SK-N-SH treated with all-trans-retinoic acid at 6 μM for 48 hours (cell line): ENCODE data around the gene SLC4A5.
A peak's percentile ranks its signal among the peaks of the same experiment; 100 is the strongest.

Source experiments
- ATAC-seq: fragments of 200-7000 bp; cut with Tn5 transposase; 3 replicates; pipeline ENCODE4 v1.9.1; 2020; ENCODE audit warnings: mild to moderate bottlenecking, moderate library complexity
- ARNTL ChIP-seq: fragments of 450-650 bp; formaldehyde crosslinking; IDR thresholded peaks from 2 replicates; pipeline ENCODE4 v1.5.0; 2020; ENCODE audit warnings: low read depth, mild to moderate bottlenecking, moderate library complexity, borderline replicate concordance
- BACH2 ChIP-seq: fragments of 250-450 bp; sonication (Bioruptor Pico); IDR thresholded peaks from 2 replicates; pipeline ENCODE4 v1.9.0; 2021; ENCODE audit warnings: mild to moderate bottlenecking, borderline replicate concordance
- CREB5 ChIP-seq: fragments of 250-450 bp; sonication (Bioruptor Pico); IDR thresholded peaks from 2 replicates; pipeline ENCODE4 v1.5.1; 2020; ENCODE audit warnings: low read depth, mild to moderate bottlenecking, moderate library complexity
- CSDC2 ChIP-seq: fragments of 250-450 bp; sonication (Bioruptor Pico); IDR thresholded peaks from 2 replicates; pipeline ENCODE4 v1.5.0; 2020; ENCODE audit warnings: mild to moderate bottlenecking, moderate library complexity
- CSRNP3 ChIP-seq: fragments of 250-450 bp; sonication (Bioruptor Pico); IDR thresholded peaks from 2 replicates; pipeline ENCODE4 v1.5.1; 2021; ENCODE audit warnings: mild to moderate bottlenecking, moderate library complexity
- ESRRG ChIP-seq: fragments of 250-450 bp; sonication (Bioruptor Pico); IDR thresholded peaks from 2 replicates; pipeline ENCODE4 v1.6.1; 2021; ENCODE audit warnings: mild to moderate bottlenecking
- GLIS3 ChIP-seq: fragments of 250-450 bp; sonication (Bioruptor Pico); IDR thresholded peaks from 2 replicates; pipeline ENCODE4 v1.5.0; 2020; ENCODE audit warnings: mild to moderate bottlenecking, moderate library complexity
- ISL1 ChIP-seq: fragments of 250-450 bp; sonication (Bioruptor Pico); IDR thresholded peaks from 2 replicates; pipeline ENCODE4 v2.1.2; 2022; ENCODE audit warnings: mild to moderate bottlenecking, moderate library complexity
- OSR1 ChIP-seq: fragments of 250-450 bp; sonication (Bioruptor Pico); IDR thresholded peaks from 2 replicates; pipeline ENCODE4 v1.8.0; 2022; ENCODE audit warnings: moderate library complexity, mild to moderate bottlenecking, inconsistent platforms
- PATZ1 ChIP-seq: fragments of 250-450 bp; sonication (Bioruptor Pico); IDR thresholded peaks from 2 replicates; pipeline ENCODE4 v1.8.0; 2020; ENCODE audit warnings: mild to moderate bottlenecking, moderate library complexity, borderline replicate concordance
- POU6F1 ChIP-seq: fragments of 250-450 bp; sonication (Bioruptor Pico); IDR thresholded peaks from 2 replicates; pipeline ENCODE4 v1.8.0; 2021; ENCODE audit warnings: low read depth, mild to moderate bottlenecking, moderate library complexity, borderline replicate concordance
- PPARA ChIP-seq: fragments of 250-450 bp; sonication (Bioruptor Pico); IDR thresholded peaks from 2 replicates; pipeline ENCODE4 v1.5.0; 2020; ENCODE audit warnings: mild to moderate bottlenecking, borderline replicate concordance
- RARB ChIP-seq: fragments of 250-450 bp; sonication (Bioruptor Pico); IDR thresholded peaks from 2 replicates; pipeline ENCODE4 v1.8.0; 2021; ENCODE audit warnings: mild to moderate bottlenecking, moderate library complexity
- SNAI2 ChIP-seq: fragments of 250-450 bp; sonication (Bioruptor Pico); IDR thresholded peaks from 2 replicates; pipeline ENCODE4 v1.5.0; 2020; ENCODE audit warnings: mild to moderate bottlenecking, moderate library complexity
- TCF4 ChIP-seq: fragments of 250-450 bp; sonication (Bioruptor Pico); IDR thresholded peaks from 2 replicates; pipeline ENCODE4 v1.8.0; 2021; ENCODE audit warnings: mild to moderate bottlenecking, moderate library complexity, borderline replicate concordance
- TOX ChIP-seq: fragments of 250-450 bp; sonication (Bioruptor Pico); IDR thresholded peaks from 2 replicates; pipeline ENCODE4 v1.8.0; 2021; ENCODE audit warnings: mild to moderate bottlenecking, moderate library complexity, borderline replicate concordance
- TSHZ2 ChIP-seq: fragments of 250-450 bp; sonication (Bioruptor Pico); IDR thresholded peaks from 2 replicates; pipeline ENCODE4 v1.5.0; 2020; ENCODE audit warnings: mild to moderate bottlenecking, moderate library complexity
- ZC3H10 ChIP-seq: fragments of 250-450 bp; sonication (Bioruptor Pico); IDR thresholded peaks from 2 replicates; pipeline ENCODE4 v1.5.1; 2021; ENCODE audit warnings: mild to moderate bottlenecking, moderate library complexity
- ZFP3 ChIP-seq: fragments of 250-450 bp; sonication (Bioruptor Pico); IDR thresholded peaks from 2 replicates; pipeline ENCODE4 v1.5.0; 2020; ENCODE audit warnings: mild to moderate bottlenecking, moderate library complexity
- ZFP30 ChIP-seq: fragments of 450-650 bp; formaldehyde crosslinking; IDR thresholded peaks from 2 replicates; pipeline ENCODE4 v1.5.0; 2022; ENCODE audit warnings: mild to moderate bottlenecking, moderate library complexity
- ZNF565 ChIP-seq: fragments of 450-650 bp; formaldehyde crosslinking; conservative IDR thresholded peaks from 2 replicates; pipeline ENCODE4 v1.5.0; 2020; ENCODE audit warnings: low read depth, mild to moderate bottlenecking, moderate library complexity
- ZNF70 ChIP-seq: fragments of 450-650 bp; formaldehyde crosslinking; IDR thresholded peaks from 2 replicates; pipeline ENCODE4 v1.5.0; 2020; ENCODE audit warnings: mild to moderate bottlenecking, moderate library complexity
- ZNF8 ChIP-seq: fragments of 450-650 bp; formaldehyde crosslinking; IDR thresholded peaks from 2 replicates; pipeline ENCODE4 v1.5.0; 2020; ENCODE audit warnings: mild to moderate bottlenecking, moderate library complexity

The SLC4A5 gene

GRCh38 chr2:74343316-74343715, at the start of gene SLC4A5:
Gene SLC4A5, minus strand, starts transcription at chr2:74343416. Its CDS starts 28,393 bp downstream, at chr2:74315023.
- ATAC-seq = no peak
- no peak for TF ChIP-seq TCF4 (CRISPR knock-in tag)
- TF ChIP-seq ZFP3 = no peak
- no peak for TF ChIP-seq BACH2 (CRISPR knock-in tag)
- TF ChIP-seq RARB = no peak
- TF ChIP-seq TSHZ2 = no peak
- TF ChIP-seq ZC3H10 (CRISPR knock-in tag) = no peak
- no peak for TF ChIP-seq CREB5 (CRISPR knock-in tag)
- no peak for TF ChIP-seq GLIS3 (CRISPR knock-in tag)
- no peak for TF ChIP-seq OSR1 (CRISPR knock-in tag)
- no peak for TF ChIP-seq ARNTL
- no peak for TF ChIP-seq CSRNP3 (CRISPR knock-in tag)
- TF ChIP-seq SNAI2 (CRISPR knock-in tag) = no peak
- no peak for TF ChIP-seq ZFP30 (CRISPR knock-in tag)
- no peak for TF ChIP-seq ZNF8
- no peak for TF ChIP-seq PPARA
- TF ChIP-seq ZNF70 = no peak
- TF ChIP-seq, all 23 proteins: peak for 0

GRCh38 chr2:74392449-74392743, 49.2 kb upstream of the SLC4A5 start:
- no peak for ATAC-seq
- TF ChIP-seq ZNF565 (CRISPR knock-in tag) (no peak), ZNF8 (no peak), SNAI2 (CRISPR knock-in tag) (no peak), ZC3H10 (CRISPR knock-in tag) (no peak), ESRRG (CRISPR knock-in tag) (no peak), TCF4 (CRISPR knock-in tag) (no peak), CREB5 (CRISPR knock-in tag) (no peak), ARNTL (no peak), TOX (no peak), OSR1 (CRISPR knock-in tag) (no peak), BACH2 (CRISPR knock-in tag) (no peak), GLIS3 (CRISPR knock-in tag) (no peak)
- TF ChIP-seq, all 23 proteins: peak for 0

- peak; percentile 90 for ATAC-seq
- no peak for TF ChIP-seq RARB
- no peak for TF ChIP-seq ZNF70
- TF ChIP-seq CREB5 (CRISPR knock-in tag) = no peak
- no peak for TF ChIP-seq BACH2 (CRISPR knock-in tag)
- TF ChIP-seq SNAI2 (CRISPR knock-in tag) = no peak
- TF ChIP-seq PATZ1 = no peak
- no peak for TF ChIP-seq ZNF8
- TF ChIP-seq ZNF565 (CRISPR knock-in tag) = no peak
- TF ChIP-seq OSR1 (CRISPR knock-in tag) = no peak
- no peak for TF ChIP-seq CSRNP3 (CRISPR knock-in tag)
- TF ChIP-seq CSDC2 (CRISPR knock-in tag) = no peak
- TF ChIP-seq ESRRG (CRISPR knock-in tag) = no peak
- TF ChIP-seq POU6F1 (CRISPR knock-in tag) = no peak
- TF ChIP-seq TCF4 (CRISPR knock-in tag) = no peak
- no peak for TF ChIP-seq ARNTL
- TF ChIP-seq ISL1 (CRISPR knock-in tag) = no peak
Measured at GRCh38 chr2:74391580-74392448, 48.6 kb upstream of the SLC4A5 start.
